BE2C (cell line): ENCODE measurements around the gene THBS2.
"Not testable (repeated sequence)": the region's sequence is repeated elsewhere in the genome, so short reads cannot be mapped to it uniquely, and the experiment has no call there.

Source experiments
- DNase-seq: peaks from one replicate; pipeline ENCODE4 v3.0.0-alpha.2; 2020
- H3K27me3 ChIP-seq: fragments of 250-450 bp; sonication (Bioruptor Pico); 2 replicates; pipeline ENCODE4 v1.5.1; 2020; ENCODE audit warnings: mild to moderate bottlenecking
- H3K36me3 ChIP-seq: fragments of 250-450 bp; sonication (Bioruptor Pico); 2 replicates; pipeline ENCODE4 v1.5.1; 2020; ENCODE audit warnings: mild to moderate bottlenecking
- H3K4me1 ChIP-seq: fragments of 250-450 bp; sonication (Bioruptor Pico); 2 replicates; pipeline ENCODE4 v1.5.1; 2020
- H3K4me3 ChIP-seq: 2 replicates; pipeline ENCODE4 v1.5.1; 2011; ENCODE audit warnings: low read depth, low read length
- H3K9me3 ChIP-seq: fragments of 250-450 bp; sonication (Bioruptor Pico); 2 replicates; pipeline ENCODE4 v1.5.1; 2020
- TF ChIP-seq, protein P1 (sequence below): IDR thresholded peaks from 2 replicates; pipeline ENCODE4 v1.5.1; 2012; ENCODE audit warnings: mild to moderate bottlenecking, low read depth, low read length

The THBS2 gene

GRCh38 chr6:169198885-169199284 lies 54.8 kb downstream of the THBS2 start:
- TF ChIP-seq, protein P1, sequence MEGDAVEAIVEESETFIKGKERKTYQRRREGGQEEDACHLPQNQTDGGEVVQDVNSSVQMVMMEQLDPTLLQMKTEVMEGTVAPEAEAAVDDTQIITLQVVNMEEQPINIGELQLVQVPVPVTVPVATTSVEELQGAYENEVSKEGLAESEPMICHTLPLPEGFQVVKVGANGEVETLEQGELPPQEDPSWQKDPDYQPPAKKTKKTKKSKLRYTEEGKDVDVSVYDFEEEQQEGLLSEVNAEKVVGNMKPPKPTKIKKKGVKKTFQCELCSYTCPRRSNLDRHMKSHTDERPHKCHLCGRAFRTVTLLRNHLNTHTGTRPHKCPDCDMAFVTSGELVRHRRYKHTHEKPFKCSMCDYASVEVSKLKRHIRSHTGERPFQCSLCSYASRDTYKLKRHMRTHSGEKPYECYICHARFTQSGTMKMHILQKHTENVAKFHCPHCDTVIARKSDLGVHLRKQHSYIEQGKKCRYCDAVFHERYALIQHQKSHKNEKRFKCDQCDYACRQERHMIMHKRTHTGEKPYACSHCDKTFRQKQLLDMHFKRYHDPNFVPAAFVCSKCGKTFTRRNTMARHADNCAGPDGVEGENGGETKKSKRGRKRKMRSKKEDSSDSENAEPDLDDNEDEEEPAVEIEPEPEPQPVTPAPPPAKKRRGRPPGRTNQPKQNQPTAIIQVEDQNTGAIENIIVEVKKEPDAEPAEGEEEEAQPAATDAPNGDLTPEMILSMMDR = no peak
- H3K9me3 ChIP-seq = no peaks in the 10 kb centered on the region
- H3K27me3 ChIP-seq = no peaks in the 10 kb centered on the region
- no peaks in the 10 kb centered on the region for H3K4me1 ChIP-seq
- no peak overlapping the region for H3K4me3 ChIP-seq
- no peak for DNase-seq
- no peaks in the 10 kb centered on the region for H3K36me3 ChIP-seq

DNA sequence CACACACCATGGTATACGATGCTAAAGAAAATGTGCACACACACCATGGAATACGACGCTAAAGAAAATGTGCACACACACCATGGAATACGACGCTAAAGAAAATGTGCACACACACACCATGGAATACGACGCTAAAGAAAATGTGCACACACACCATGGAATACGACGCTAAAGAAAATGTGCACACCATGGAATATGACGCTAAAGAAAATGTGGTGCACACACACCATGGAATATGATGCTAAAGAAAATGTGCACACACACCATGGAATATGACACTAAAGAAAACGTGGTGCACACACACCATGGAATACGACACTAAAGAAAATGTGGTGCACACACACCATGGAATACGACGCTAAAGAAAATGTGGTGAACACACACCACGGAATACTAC lies 55.7 kb downstream of the THBS2 start:
- H3K4me3 ChIP-seq, H3K27me3 ChIP-seq, H3K9me3 ChIP-seq, DNase-seq, H3K36me3 ChIP-seq, H3K4me1 ChIP-seq: not testable (repeated sequence)

DNA sequence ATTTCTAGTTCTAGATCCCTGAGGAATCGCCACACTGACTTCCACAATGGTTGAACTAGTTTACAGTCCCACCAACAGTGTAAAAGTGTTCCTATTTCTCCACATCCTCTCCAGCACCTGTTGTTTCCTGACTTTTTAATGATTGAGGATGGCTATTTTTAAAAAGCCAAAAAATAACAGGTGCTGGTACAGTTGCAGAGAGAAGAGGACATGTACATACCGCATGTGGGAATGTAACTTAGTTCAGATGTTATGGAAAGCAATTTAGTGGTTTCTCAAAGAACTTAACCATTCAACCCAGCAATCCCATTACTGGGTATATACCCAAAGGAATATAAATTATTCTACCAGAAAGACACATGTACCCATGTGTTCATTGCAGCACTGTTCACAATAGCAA lies 57.4 kb downstream of the THBS2 start:
- not testable (repeated sequence) for H3K4me1 ChIP-seq, H3K36me3 ChIP-seq, H3K27me3 ChIP-seq, H3K4me3 ChIP-seq, H3K9me3 ChIP-seq, DNase-seq

- DNase-seq = no peak
- H3K27me3 ChIP-seq = no peaks in the 10 kb centered on the region
- no peak overlapping the region for H3K4me3 ChIP-seq
- H3K4me1 ChIP-seq = no peaks in the 10 kb centered on the region
- no peaks in the 10 kb centered on the region for H3K9me3 ChIP-seq
- no peaks in the 10 kb centered on the region for H3K36me3 ChIP-seq
- TF ChIP-seq, protein P1 = no peak
Observed at GRCh38 chr6:169194737-169195136, 58.9 kb downstream of the THBS2 start.

DNA sequence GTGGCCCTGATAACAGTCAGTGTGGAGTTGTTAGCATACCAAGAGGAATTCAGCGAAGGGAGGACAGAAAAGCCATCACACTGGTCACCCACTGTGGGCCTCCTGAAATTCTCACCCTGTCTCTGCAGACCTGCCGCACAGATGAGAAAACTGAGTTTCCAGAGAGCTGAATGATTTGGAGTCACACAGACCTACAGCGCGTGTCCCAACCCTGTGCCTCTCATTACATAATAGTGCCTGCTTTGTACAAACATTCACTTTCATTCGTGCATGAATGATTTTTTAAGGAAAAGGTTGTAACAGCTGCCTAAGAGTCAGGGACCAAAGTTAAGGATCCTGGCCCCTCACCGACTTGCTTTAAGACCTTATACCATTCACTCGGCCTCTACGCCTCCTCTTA lies 62.7 kb downstream of the THBS2 start:
- DNase-seq = no peak
- H3K27me3 ChIP-seq = no peaks in the 10 kb centered on the region
- H3K9me3 ChIP-seq = no peaks in the 10 kb centered on the region
- no peaks in the 10 kb centered on the region for H3K36me3 ChIP-seq
- TF ChIP-seq, protein P1 = no peak
- no peak overlapping the region for H3K4me3 ChIP-seq
- H3K4me1 ChIP-seq = no peaks in the 10 kb centered on the region

DNA sequence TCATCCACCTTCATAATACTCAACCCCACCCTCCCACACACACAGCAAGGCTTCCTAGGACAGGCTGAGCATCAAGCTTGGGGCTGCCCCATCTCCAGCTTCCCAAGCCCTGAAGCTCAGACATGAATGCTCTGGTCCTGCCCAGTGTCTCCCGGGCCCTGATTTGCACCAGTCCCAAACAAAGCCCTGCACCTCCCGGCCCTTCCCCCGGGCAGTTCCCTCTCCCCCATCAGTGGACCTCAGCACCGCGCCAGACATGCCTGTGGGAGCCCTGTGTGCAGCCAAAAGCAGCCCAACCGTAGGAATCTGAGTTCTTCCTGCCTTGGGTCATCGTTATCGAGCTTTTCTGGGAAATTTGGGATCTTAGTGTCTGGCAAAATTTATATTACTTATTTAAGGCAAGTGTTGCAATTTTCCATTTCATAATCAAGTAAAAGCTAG lies 63.5 kb downstream of the THBS2 start:
- Histone ChIP-seq H3K4me3 (no peak overlapping the region), H3K36me3 (no peaks in the 10 kb centered on the region), H3K4me1 (no peaks in the 10 kb centered on the region), H3K9me3 (no peaks in the 10 kb centered on the region; the same call in 1 of the 2 replicates), H3K27me3 (no peaks in the 10 kb centered on the region)
- no peak for DNase-seq
- TF ChIP-seq, protein P1 = no peak

DNA sequence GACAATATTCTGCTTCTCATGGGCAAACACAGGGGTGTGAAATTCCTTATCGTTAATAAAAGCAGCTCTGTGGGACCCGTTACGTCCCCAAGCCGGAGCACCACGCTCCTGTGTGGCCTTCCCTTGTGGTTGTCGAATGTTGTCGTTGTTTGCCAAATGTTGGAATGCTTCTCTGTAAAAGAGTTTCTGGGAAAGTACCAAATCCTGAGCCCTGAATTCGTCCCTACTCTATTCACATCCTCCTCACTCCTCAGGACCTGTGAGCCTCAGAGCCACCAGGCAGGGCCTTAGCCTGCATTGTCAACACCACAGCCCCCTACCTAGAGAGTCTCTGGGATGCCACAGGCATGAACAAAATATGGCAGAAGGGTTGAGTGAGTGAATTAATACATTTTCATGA lies 64.0 kb downstream of the THBS2 start:
- Histone ChIP-seq H3K9me3 (no peaks in the 10 kb centered on the region; the same call in 1 of the 2 replicates), H3K27me3 (no peaks in the 10 kb centered on the region), H3K4me3 (no peak overlapping the region), H3K4me1 (no peaks in the 10 kb centered on the region), H3K36me3 (no peaks in the 10 kb centered on the region)
- DNase-seq = no peak
- TF ChIP-seq, protein P1 = no peak
